GM12875 (cell line): Measurements from ENCODE around the gene ECT2.

Source experiments
- H3K4me3 ChIP-seq: one replicate; pipeline ENCODE4 v1.5.1; 2011; ENCODE audit warnings: low read depth, low read length, control low read depth
- CTCF ChIP-seq: IDR thresholded peaks from 2 replicates; pipeline ENCODE4 v1.5.1; 2011; ENCODE audit warnings: low read depth, mild to moderate bottlenecking, control low read depth, inconsistent platforms, low read length, moderate library complexity, borderline replicate concordance; ENCODE audit not compliant: insufficient read depth

ECT2 gene

GRCh38 chr3:172786036-172786435 lies 35.5 kb downstream of the ECT2 start:
- TF ChIP-seq CTCF = no peak

GRCh38 chr3:172787019-172787418 lies 36.5 kb downstream of the ECT2 start:
- no peak overlapping the region for H3K4me3 ChIP-seq

More at GRCh38 chr3:172786036-172786435, 35.5 kb downstream of the ECT2 start:
- H3K4me3 ChIP-seq = no peak overlapping the region

DNA sequence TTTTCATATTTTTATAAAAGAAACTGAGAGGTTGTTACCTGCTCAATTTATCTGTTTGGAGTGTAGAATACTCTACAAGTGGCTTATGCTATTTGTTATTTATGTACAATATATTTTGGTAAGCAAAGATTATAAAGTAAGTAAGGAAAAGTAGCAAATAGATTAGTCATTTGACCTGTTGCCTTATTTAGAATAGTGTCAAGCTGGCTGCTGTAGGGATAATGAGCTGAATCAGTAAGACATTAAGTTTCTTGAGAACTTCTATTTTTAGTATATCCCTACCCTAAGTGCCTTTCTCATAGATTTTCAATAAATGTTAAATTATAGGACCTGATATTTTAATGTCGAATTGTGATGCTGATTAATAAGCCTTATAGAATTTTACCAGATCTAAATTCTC lies 37.2 kb downstream of the ECT2 start:
- H3K4me3 ChIP-seq = no peak overlapping the region
- TF ChIP-seq CTCF = no peak

More at GRCh38 chr3:172787019-172787418, 36.5 kb downstream of the ECT2 start:
- no peak for TF ChIP-seq CTCF

DNA sequence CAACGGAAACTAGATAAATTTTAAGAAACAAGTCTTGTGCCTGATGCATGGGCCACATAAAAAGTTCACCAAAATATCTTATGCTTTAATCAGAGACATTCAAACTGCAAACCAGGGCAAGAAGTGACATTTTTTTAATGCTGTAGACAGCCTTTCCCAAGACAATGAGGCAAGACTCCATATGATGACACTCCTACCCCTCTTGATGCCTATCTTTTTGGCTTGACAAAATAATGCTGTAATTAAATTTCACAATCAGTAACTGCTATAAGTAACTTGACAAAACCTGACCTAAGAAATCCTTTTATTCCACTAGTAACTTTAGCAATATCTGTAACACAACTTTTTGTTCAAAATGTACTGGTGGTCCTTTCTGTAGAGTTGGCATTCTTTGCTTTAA lies 48.7 kb downstream of the ECT2 start:
- no peak overlapping the region for H3K4me3 ChIP-seq

GRCh38 chr3:172800156-172800555 lies 49.6 kb downstream of the ECT2 start:
- no peak overlapping the region for H3K4me3 ChIP-seq
- TF ChIP-seq CTCF = no peak

More for the DNA sequence above, 48.7 kb downstream of the ECT2 start:
- no peak for TF ChIP-seq CTCF

DNA sequence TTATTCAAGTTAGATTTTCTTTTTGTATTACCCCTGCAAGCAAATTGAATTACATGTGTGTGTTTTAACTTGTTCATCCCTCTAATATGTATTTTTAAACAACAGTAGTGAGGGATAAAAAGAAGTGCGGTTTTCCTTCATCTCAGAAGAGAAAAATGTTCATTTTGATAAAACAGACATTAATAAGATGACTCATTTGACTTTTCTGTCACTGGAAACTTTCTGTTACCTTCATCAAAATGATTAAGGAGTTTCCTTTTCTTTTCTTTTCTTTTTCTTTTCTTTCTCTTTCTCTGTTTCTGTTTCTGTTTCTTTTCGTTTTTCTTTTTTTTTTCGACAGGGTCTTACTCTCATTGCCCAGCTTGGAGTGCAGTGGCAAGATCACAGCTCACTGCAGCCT lies 53.0 kb downstream of the ECT2 start:
- TF ChIP-seq CTCF = no peak
- no peak overlapping the region for H3K4me3 ChIP-seq

DNA sequence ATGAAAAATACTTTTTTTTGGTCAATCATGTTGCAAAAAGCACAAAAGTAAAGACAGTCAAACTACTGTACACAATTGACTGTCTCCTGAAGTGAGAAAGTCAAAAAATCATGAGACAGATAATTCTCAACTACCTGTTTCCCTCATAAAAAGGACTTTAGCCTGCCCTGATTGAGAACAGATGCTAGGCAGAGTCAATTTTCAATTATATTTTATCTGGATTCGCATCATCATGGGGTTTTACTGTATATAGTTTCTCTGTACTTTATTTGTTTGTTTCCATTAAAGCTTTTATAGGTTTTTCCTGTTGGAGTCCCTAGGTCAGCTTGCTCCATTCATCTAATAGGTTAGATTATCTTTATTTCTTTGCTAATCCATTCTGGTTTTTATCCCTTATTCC lies 53.8 kb downstream of the ECT2 start:
- no peak for TF ChIP-seq CTCF

More for the DNA sequence above, 53.8 kb downstream of the ECT2 start:
- no peak overlapping the region for H3K4me3 ChIP-seq
